ENCODE results near the gene RPL18A.

- TF ChIP-seq REST (IDR thresholded peaks at IDR 0.05; ENCODE audit: unreplicated experiment), result no peak
- no peak for TF ChIP-seq EZH2phosphoT487 (IDR thresholded peaks at IDR 0.05; ENCODE audit: unreplicated experiment)
- no peak for TF ChIP-seq CTCF (conservative IDR thresholded peaks at IDR 0.05; ENCODE audit: low read depth in 2 of 2)
- no peak for TF ChIP-seq EZH2 (IDR thresholded peaks at IDR 0.05; ENCODE audit: low read depth, unreplicated experiment)
- TF ChIP-seq POLR2AphosphoS5 (IDR thresholded peaks at IDR 0.05; ENCODE audit: low read depth), result no peak
- no peak for TF ChIP-seq ETS1 (IDR thresholded peaks at IDR 0.05)
- no peak for TF ChIP-seq CREB1 (CRISPR knock-in tag; IDR thresholded peaks at IDR 0.05; ENCODE audit: low read depth)
- TF ChIP-seq ZNF331 (CRISPR knock-in tag; IDR thresholded peaks at IDR 0.05; ENCODE audit: low read depth), result no peak
Measured at GRCh38 chr19:17836530-17836929, 23.2 kb upstream of the RPL18A start.

All from GM23338 (cell line).